BE2C (cell line): Measurements from ENCODE around the gene KIF6.

Source experiments
- DNase-seq: peaks from one replicate; pipeline ENCODE4 v3.0.0-alpha.2; 2020
- H3K27me3 ChIP-seq: fragments of 250-450 bp; sonication (Bioruptor Pico); 2 replicates; pipeline ENCODE4 v1.5.1; 2020; ENCODE audit warnings: mild to moderate bottlenecking
- H3K36me3 ChIP-seq: fragments of 250-450 bp; sonication (Bioruptor Pico); 2 replicates; pipeline ENCODE4 v1.5.1; 2020; ENCODE audit warnings: mild to moderate bottlenecking
- H3K4me1 ChIP-seq: fragments of 250-450 bp; sonication (Bioruptor Pico); 2 replicates; pipeline ENCODE4 v1.5.1; 2020
- H3K4me3 ChIP-seq: 2 replicates; pipeline ENCODE4 v1.5.1; 2011; ENCODE audit warnings: low read depth, low read length
- H3K9me3 ChIP-seq: fragments of 250-450 bp; sonication (Bioruptor Pico); 2 replicates; pipeline ENCODE4 v1.5.1; 2020
- TF ChIP-seq, protein P1 (sequence below): IDR thresholded peaks from 2 replicates; pipeline ENCODE4 v1.5.1; 2012; ENCODE audit warnings: mild to moderate bottlenecking, low read depth, low read length

Gene KIF6

GRCh38 chr6:39402239-39402751 lies 322.9 kb downstream of the KIF6 start:
- H3K9me3 ChIP-seq, result no peaks in the 10 kb centered on the region
- no peaks in the 10 kb centered on the region for H3K4me1 ChIP-seq
- no peak for DNase-seq
- no peak overlapping the region for H3K4me3 ChIP-seq
- H3K27me3 ChIP-seq, result no peaks in the 10 kb centered on the region; the same call in 1 of the 2 replicates
- TF ChIP-seq, protein P1, sequence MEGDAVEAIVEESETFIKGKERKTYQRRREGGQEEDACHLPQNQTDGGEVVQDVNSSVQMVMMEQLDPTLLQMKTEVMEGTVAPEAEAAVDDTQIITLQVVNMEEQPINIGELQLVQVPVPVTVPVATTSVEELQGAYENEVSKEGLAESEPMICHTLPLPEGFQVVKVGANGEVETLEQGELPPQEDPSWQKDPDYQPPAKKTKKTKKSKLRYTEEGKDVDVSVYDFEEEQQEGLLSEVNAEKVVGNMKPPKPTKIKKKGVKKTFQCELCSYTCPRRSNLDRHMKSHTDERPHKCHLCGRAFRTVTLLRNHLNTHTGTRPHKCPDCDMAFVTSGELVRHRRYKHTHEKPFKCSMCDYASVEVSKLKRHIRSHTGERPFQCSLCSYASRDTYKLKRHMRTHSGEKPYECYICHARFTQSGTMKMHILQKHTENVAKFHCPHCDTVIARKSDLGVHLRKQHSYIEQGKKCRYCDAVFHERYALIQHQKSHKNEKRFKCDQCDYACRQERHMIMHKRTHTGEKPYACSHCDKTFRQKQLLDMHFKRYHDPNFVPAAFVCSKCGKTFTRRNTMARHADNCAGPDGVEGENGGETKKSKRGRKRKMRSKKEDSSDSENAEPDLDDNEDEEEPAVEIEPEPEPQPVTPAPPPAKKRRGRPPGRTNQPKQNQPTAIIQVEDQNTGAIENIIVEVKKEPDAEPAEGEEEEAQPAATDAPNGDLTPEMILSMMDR, result no peak
- no peaks in the 10 kb centered on the region for H3K36me3 ChIP-seq

GRCh38 chr6:39401376-39401775 lies 323.8 kb downstream of the KIF6 start:
- H3K36me3 ChIP-seq, result no peaks in the 10 kb centered on the region
- no peaks in the 10 kb centered on the region for H3K9me3 ChIP-seq
- peaks cover 6% of the 10 kb centered on the region; the same call in 1 of the 2 replicates for H3K27me3 ChIP-seq
- no peak overlapping the region for H3K4me3 ChIP-seq
- DNase-seq, result no peak
- TF ChIP-seq, protein P1, result no peak
- no peaks in the 10 kb centered on the region for H3K4me1 ChIP-seq

DNA sequence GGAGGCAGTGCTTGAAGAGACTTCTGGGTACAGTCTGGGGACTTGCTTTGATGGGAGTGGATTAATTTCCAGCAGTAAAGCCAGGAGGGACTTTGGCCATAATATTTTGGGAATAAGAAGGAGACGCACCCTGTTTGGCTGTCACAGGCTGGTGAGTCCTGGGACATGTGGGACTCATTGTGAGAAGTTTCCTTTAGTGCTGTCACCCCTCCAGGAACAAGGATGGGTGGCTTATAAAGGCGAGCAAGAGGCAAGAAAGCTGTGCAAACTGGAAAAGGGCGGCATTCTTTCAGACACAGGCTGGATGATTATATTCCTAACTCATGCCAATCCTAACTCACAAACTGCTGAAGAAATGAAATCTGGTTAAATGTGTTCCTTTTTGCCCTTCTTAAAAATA lies 325.2 kb downstream of the KIF6 start:
- Histone ChIP-seq H3K9me3 (no peaks in the 10 kb centered on the region), H3K27me3 (peaks cover 6% of the 10 kb centered on the region; the same call in 1 of the 2 replicates), H3K4me1 (no peaks in the 10 kb centered on the region), H3K4me3 (no peak overlapping the region), H3K36me3 (no peaks in the 10 kb centered on the region)
- DNase-seq, result no peak
- TF ChIP-seq, protein P1, result no peak

- TF ChIP-seq, protein P1, result no peak
- DNase-seq, result no peak
Measured at GRCh38 chr6:39396854-39397253, 328.4 kb downstream of the KIF6 start.

DNA sequence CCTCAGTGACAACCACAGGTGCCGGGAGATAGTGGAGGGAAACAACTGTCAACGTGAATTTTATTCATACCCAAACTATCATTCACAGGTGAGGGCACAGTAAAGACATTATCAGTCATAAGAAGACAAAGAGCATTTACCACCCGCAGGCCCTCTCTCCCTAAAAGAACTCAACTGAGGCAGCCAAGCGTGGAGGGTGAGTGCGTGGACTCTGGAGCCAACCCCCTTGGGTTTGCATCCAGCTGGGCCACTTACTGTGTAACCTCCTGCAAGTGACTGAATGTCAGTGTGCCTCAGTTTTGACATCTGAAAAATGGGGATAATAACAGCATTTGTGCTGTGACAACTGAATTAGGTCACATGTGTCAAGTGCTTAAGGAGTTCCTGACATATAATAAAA lies 332.1 kb downstream of the KIF6 start:
- peaks cover 6% of the 10 kb centered on the region; the same call in 1 of the 2 replicates for H3K27me3 ChIP-seq
- no peaks in the 10 kb centered on the region for H3K36me3 ChIP-seq
- H3K4me1 ChIP-seq, result no peaks in the 10 kb centered on the region
- no peaks in the 10 kb centered on the region for H3K9me3 ChIP-seq
- no peak for DNase-seq
- TF ChIP-seq, protein P1, result no peak
- H3K4me3 ChIP-seq, result no peak overlapping the region

More at GRCh38 chr6:39396854-39397253, 328.4 kb downstream of the KIF6 start:
- H3K27me3 ChIP-seq, result peaks cover 6% of the 10 kb centered on the region; the same call in 1 of the 2 replicates
- no peaks in the 10 kb centered on the region for H3K36me3 ChIP-seq
- no peak overlapping the region for H3K4me3 ChIP-seq
- H3K9me3 ChIP-seq, result no peaks in the 10 kb centered on the region
- H3K4me1 ChIP-seq, result no peaks in the 10 kb centered on the region

GRCh38 chr6:39391182-39391581 lies 334.0 kb downstream of the KIF6 start:
- no peaks in the 10 kb centered on the region for H3K9me3 ChIP-seq

More at GRCh38 chr6:39391182-39391581, 334.0 kb downstream of the KIF6 start:
- DNase-seq, result no peak
- H3K4me1 ChIP-seq, result no peaks in the 10 kb centered on the region
- H3K36me3 ChIP-seq, result no peaks in the 10 kb centered on the region
- no peaks in the 10 kb centered on the region for H3K27me3 ChIP-seq
- H3K4me3 ChIP-seq, result no peak overlapping the region
- TF ChIP-seq, protein P1, result no peak
